GM12873 (cell line): Measurements from ENCODE around the gene GUCY2F.

Experiments used
- TF ChIP-seq, protein P1 (sequence below): IDR thresholded peaks from 2 replicates; pipeline ENCODE4 v1.5.1; 2012; ENCODE audit warnings: low read depth, mild to moderate bottlenecking, moderate library complexity, low read length, control low read depth; ENCODE audit not compliant: insufficient read depth; ENCODE audit errors: missing control alignments

GUCY2F gene

DNA sequence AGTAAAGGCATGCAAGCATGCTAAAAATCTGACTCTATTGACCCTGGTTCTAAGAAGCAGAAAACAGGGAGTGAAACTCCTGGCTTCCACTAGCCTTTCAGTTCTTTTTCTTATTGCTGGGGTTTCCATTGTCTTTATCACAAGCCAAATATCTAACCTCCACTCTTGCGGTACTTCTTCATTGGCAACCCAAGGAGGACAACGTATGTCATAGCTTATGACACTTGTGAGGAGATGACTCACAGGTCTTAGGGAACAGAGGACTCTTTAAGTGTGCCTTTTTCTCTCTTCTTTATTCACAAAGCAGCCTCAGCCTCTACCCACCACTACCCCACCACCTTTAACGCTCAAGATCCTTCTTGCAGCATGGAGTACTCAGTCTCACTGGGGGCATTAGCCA is 124.2 kb downstream of the GUCY2F start:
- TF ChIP-seq, protein P1, sequence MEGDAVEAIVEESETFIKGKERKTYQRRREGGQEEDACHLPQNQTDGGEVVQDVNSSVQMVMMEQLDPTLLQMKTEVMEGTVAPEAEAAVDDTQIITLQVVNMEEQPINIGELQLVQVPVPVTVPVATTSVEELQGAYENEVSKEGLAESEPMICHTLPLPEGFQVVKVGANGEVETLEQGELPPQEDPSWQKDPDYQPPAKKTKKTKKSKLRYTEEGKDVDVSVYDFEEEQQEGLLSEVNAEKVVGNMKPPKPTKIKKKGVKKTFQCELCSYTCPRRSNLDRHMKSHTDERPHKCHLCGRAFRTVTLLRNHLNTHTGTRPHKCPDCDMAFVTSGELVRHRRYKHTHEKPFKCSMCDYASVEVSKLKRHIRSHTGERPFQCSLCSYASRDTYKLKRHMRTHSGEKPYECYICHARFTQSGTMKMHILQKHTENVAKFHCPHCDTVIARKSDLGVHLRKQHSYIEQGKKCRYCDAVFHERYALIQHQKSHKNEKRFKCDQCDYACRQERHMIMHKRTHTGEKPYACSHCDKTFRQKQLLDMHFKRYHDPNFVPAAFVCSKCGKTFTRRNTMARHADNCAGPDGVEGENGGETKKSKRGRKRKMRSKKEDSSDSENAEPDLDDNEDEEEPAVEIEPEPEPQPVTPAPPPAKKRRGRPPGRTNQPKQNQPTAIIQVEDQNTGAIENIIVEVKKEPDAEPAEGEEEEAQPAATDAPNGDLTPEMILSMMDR = no peak

GRCh38 chrX:109356684-109357083 is 125.2 kb downstream of the GUCY2F start:
- TF ChIP-seq, protein P1 = no peak

GRCh38 chrX:109352066-109352588 is 129.8 kb downstream of the GUCY2F start:
- TF ChIP-seq, protein P1 = no peak

DNA sequence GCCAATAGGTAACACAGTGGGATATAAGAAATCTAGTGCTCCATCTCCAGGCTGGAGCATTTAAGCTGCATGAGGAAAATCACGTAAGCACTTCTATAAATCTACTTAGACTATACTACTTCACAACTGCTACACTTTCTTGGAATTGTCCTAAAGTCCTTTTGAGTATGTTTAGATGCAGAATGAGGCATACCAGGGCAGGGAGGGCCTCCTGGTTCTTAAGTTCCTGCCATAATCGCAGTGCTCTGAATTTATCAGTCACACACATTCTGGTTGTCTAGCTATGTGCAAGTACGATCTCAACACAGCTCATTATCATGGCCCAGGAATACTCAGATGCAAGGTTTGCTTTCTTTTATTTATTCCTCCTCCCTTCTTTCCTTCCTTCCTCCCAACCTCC is 130.3 kb downstream of the GUCY2F start:
- TF ChIP-seq, protein P1 = no peak

DNA sequence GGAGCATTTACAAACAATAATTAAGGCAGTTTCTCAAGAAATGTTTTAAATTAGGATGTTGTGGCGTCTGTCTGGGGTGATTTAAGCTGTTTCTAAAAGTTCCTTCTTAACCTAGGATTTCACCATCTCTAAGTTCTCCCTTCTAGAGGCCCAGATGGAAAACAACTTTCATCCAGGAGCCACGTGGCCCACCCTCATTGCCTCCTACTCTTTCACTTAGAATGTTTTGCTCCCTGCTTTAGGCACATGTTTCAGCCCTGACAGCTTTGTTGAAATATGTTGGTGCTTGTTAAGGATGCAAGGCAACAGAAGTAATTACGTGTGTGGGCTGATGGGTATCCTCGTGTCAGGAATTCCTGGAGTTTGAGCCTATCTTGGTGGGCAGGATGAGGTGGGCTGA is 131.3 kb downstream of the GUCY2F start:
- TF ChIP-seq, protein P1 = no peak

GRCh38 chrX:109350051-109350450 is 131.8 kb downstream of the GUCY2F start:
- TF ChIP-seq, protein P1 = no peak

DNA sequence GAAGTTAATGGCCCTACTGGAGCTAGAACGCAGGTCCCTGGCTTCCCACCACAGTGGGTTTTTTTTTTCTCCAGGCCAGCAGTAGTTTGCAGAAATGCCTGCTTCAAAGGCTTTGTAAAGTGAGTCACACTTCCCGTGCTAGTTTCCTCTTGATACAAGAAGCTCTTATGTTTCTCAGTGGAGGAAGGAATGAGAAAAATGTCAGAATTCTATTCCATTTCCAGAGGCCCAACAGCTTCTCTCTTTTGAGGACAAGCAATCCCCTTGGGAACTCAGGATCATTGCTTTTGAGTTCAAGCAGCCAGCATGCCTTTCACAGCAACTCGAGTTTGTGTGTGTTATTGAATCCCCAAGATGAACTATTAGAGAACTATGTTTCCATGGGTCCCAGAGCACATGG is 134.3 kb downstream of the GUCY2F start:
- TF ChIP-seq, protein P1 = no peak

DNA sequence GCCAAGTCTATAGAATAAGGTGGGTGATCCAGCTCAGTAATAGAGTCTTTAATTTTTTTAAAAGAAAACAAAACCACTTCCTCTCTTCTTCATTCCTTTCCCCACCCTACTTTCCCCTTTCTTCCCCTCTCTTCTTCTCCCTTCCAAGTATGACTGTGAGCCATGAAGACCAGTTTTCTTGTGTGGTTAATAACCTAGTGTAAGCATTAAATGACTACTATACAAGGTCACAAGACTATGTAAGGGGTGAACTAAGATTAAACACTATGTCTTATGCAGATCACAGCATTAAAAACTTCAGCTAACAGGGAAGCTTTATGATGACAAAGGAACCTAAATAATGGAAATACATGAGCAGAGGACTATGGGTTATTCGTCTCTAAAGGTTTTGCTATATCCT is 135.4 kb downstream of the GUCY2F start:
- TF ChIP-seq, protein P1 = no peak
